Measurements from ENCODE around the gene HAUS5. TPM values are rescaled to one million over a fixed set of nuclear protein-coding genes. Genes with fewer than 3 reads are reported as not detected.

Gene HAUS5
- total RNA-seq, 1 experiment from 2014 or later: 32.9 TPM

- Histone ChIP-seq H3K14ac (ENCODE audit: insufficient read depth, low read length) (no peak overlapping the region), H3K27me3 (ENCODE audit: insufficient read depth, low read length) (no peaks in the 10 kb centered on the region), H4K5ac (ENCODE audit: insufficient read length, low read depth, low read length) (no peak overlapping the region), H3K23me2 (ENCODE audit: insufficient read length, low read depth, low read length, poor library complexity, severe bottlenecking) (no peaks in the 10 kb centered on the region), H4K91ac (ENCODE audit: insufficient read length, low read depth, low read length) (no peak overlapping the region), H3K18ac (ENCODE audit: insufficient read length, low read depth, low read length) (no peak overlapping the region), H2BK120ac (ENCODE audit: low read depth, low read length, poor library complexity, severe bottlenecking) (no peak overlapping the region), H3K79me1 (ENCODE audit: insufficient read depth, low read depth, low read length, poor library complexity, severe bottlenecking) (no peaks in the 10 kb centered on the region), H3K23ac (ENCODE audit: insufficient read length, low read depth, low read length) (no peak overlapping the region), H3K4ac (ENCODE audit: low read depth, low read length) (no peak overlapping the region), H2BK12ac (ENCODE audit: insufficient read length, low read depth, low read length) (no peak overlapping the region), H2AK5ac (ENCODE audit: insufficient read length, low read length) (no peak overlapping the region), H4K20me1 (ENCODE audit: control insufficient read depth, insufficient read depth, insufficient read length) (peaks cover 2% of the 10 kb centered on the region), H3K4me1 (ENCODE audit: insufficient read depth, low read length) (no peaks in the 10 kb centered on the region), H3K56ac (ENCODE audit: insufficient read length, low read depth, low read length) (no peak overlapping the region), H2BK5ac (ENCODE audit: insufficient read length, low read length) (no peak overlapping the region), H3K79me2 (ENCODE audit: insufficient read depth, low read length) (no peaks in the 10 kb centered on the region), H2AFZ (ENCODE audit: low read length) (no peak overlapping the region), H4K8ac (replicated peaks; ENCODE audit: insufficient read length, low read depth, low read length) (no peak overlapping the region), H3K27ac (ENCODE audit: insufficient read length, low read depth, low read length) (no peak overlapping the region), H3K4me2 (ENCODE audit: insufficient read depth, insufficient read length, low read length) (no peak overlapping the region), H2BK20ac (ENCODE audit: low read depth, low read length, poor library complexity, severe bottlenecking) (no peak overlapping the region), H3K9ac (ENCODE audit: extremely low read depth, insufficient read length, low read length) (no peak overlapping the region), H3T11ph (ENCODE audit: low read length) (no peak overlapping the region), H3K9me3 (ENCODE audit: control insufficient read depth, low read depth, low read length) (no peaks in the 10 kb centered on the region), H2BK15ac (ENCODE audit: low read depth, low read length) (no peak overlapping the region)
- DNase-seq: no peak
- no peaks in the 10 kb centered on the region for H3K36me3 Mint-ChIP-seq (ENCODE audit: insufficient read depth in 1 of 3, low read depth in 3 of 3)
- TF ChIP-seq CTCF (conservative IDR thresholded peaks at IDR 0.05): no peak
- no peak overlapping the region; a peak in 1 of 7 replicates for H3K27ac Mint-ChIP-seq
- WGBS (ENCODE audit: extremely low coverage, insufficient read length, low lambda C conversion rate): no CpG with 5 or more reads among the region's 5 CpGs
- peaks cover 29% of the 10 kb centered on the region for H3K27me3 Mint-ChIP-seq (ENCODE audit: low read depth)
- H3K4me3 Mint-ChIP-seq: no peak overlapping the region
- peaks cover 6 to 7% of the 10 kb centered on the region in 2 experiments for H3K4me1 Mint-ChIP-seq
- H3K9me3 Mint-ChIP-seq: peaks cover 0 to 4% of the 10 kb centered on the region in 2 experiments; a peak in 1 of 5 replicates
Observed at GRCh38 chr19:35569281-35569781, 43.2 kb upstream of the HAUS5 start.

Measured in H9 (cell line).